HG03103 (cell line): ENCODE results near the gene NRN1.
"Not testable (repeated sequence)": the region's sequence is repeated elsewhere in the genome, so short reads cannot be mapped to it uniquely, and the experiment has no call there.

ENCODE experiments used
- ATAC-seq: cut with Tn5 transposase; IDR thresholded peaks from one replicate; pipeline ENCODE4 v1.9.1; 2021; ENCODE audit warnings: low read depth; ENCODE audit not compliant: unreplicated experiment

Gene NRN1

GRCh38 chr6:6006428-6007365, at the start of gene NRN1:
NRN1 (minus strand) TSS chr6:6006925; CDS start chr6:6006749, 176 bp downstream.
- no peak for ATAC-seq

DNA sequence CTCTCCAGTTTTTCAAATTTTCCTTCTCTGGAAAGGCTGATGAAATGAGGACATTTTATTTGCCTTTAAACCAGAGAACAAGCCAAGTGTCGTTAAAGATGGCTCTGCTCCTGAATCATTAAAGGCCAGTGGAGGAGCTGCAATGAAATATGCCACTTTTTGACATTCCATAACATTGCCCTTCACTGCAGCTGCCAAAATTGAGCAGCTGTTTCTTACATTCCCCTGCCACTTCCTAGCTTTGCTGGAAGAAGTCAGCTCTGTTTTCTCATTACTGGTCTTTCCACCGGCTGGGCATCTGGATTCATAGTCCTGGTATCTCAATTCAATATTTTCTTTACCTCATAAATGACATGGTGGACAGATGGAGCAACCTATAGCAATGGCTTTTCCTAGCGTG, 45.5 kb upstream of the NRN1 start:
- no peak for ATAC-seq

DNA sequence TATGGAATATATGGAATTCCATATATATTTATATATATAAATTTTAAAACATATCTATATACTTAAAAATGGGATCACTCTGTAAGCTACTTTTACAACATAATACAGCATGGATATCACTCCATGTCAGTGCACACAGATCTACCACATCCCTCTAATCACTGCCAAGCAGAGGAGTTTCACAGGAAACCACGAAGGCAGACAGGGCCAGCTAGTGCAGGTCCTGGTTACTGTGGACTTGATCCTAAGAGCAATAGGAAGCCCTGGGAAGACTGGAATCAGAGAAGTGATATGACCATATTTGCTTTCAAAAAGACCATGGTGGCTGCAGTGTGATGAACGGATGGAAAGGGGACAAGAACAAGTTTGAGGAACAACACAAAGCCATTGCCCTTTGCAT, 40.0 kb upstream of the NRN1 start:
- ATAC-seq = no peak

DNA sequence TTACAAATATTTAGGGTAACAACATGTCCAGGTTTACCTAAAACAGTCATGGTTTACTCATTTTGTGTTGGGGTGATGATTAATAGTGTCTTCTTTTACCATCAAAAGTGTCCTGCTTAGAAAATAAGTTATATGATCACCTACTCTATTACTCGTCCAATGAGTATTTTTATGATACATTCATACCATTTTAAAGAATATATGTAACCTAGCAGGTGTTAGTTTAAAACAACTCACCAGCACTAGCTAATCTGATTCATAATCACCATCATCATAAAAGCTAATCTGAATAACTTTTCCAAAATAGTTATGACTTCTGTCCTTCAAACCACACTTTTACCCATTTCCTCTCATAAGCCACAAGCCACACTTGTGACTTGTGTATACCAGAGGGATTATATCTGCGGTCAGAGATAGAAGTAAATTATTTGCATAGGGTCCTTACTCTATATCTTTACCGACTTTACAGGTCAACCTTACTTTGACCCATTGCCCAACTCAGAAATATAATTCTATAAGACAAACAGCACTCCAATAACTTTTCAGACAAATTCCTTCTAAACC, 33.3 kb upstream of the NRN1 start:
- no peak for ATAC-seq

DNA sequence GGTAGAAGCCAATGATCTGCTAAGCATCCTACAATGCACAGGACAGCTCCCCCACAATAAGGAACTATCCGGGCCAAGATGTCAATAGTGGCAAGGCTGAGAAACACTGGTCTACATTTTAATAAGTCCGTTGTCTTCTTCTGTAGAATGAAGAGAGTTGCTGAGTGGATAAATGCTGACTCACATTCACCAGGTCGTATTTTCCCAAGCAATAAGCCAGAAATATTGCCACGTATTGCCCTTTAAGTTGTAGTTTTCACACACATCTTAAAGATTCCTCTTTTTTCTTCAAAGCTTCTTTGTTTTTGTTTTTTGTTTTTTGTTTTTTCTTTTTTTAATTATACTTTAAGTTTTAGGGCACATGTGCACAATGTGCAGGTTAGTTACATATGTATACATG, 30.5 kb upstream of the NRN1 start:
- ATAC-seq = no peak

DNA sequence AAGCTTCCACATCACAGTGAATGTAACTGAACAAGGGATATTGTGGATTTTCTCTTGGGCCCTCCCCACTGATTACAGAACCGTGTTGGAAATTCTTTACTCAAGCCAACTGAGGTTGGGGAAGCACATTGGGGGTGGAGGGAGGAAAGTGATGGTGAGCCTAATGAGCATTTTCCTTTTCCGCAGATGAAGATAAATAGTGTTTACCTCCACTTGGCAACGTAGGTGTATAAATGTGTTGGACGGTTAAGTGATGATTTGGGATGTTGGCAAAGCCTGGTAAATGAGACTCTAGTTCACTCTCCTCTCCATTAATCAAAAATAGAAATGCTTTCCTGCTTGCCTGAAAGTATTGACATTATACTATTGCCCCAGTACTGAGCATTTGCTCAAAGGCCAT, 27.1 kb upstream of the NRN1 start:
- no peak for ATAC-seq

GRCh38 chr6:6026513-6027205, 19.9 kb upstream of the NRN1 start:
- no peak for ATAC-seq

DNA sequence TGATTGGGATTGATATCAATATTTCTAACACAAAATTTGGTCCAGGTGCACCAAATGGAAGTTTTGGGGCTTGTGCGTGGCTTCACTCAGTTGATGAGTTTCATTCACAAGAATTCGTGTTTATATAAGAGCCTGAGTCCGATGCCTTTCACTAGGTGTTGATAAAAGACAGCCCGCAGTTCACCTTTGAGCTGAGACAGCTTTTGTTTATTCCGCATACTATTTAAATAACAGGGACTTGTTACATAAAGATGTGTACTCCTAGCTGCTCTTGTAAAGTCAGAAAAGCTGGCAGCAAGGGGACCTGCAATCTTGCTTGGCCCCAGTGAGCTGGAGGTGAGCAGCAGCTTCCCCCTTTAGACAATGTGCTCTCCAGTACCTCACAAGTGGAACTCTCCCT, 19.0 kb upstream of the NRN1 start:
- ATAC-seq = no peak

- ATAC-seq = no peak
Measured at GRCh38 chr6:6024220-6024619, 17.5 kb upstream of the NRN1 start.

DNA sequence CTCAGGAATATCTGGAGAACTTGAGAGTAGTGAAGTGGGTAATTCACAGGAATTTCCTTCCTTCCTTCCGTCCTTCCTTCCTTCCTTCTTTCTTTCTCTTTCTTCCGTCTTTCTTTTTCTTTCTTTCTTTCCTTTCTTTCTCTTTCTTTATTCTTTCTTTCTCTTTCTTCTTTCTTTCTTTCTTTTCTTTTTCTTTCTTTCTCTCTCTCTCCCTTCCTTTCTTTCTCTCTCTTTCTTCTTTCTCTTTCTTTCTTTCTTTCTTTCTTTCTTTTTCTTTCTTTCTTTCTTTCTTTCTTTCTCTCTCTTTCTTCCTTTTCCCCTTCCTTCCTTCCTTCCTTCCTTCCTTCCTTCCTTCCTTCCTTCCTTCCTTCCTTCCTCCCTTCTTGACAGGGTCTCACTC, 16.1 kb upstream of the NRN1 start:
- ATAC-seq = not testable (repeated sequence)

DNA sequence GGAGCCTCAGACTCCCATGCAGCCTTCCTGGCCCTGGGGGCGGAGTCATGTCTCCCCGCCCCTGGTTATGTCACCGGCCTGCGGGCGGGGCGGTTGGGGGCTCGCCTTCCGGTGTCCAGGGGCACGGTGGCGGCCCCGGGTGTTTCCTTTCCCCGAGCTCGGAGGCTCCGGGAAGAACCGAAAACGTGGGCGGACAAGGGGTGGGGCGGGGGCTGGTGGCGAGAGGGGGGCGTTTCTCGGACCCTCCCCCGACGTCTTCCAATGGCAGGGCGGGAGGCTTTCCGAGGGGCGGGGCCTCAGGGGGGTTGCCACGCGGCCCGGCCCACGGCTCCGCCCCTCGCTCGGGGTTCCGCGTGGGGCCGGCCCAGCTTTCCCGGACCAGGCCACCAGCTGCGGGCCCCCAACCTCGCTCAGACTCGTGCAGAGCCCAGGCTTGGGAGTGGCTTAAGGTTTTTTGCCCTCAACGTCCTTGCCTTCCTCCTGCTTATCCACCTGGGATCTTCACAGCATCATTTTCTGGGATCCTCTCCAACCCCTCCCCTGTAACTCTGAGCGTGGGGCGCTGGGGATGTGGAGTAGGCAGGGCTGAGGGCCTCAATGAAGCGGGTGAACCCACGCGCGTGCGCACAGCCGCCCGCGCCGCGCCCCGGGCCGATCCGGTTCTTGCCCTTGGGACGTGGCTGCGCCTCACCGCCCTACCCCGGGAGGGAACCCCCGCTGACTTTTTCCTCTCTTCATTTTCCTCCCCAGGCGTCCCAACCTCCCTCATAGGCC, 2.1 kb upstream of the NRN1 start:
- peak; percentile 67 for ATAC-seq

DNA sequence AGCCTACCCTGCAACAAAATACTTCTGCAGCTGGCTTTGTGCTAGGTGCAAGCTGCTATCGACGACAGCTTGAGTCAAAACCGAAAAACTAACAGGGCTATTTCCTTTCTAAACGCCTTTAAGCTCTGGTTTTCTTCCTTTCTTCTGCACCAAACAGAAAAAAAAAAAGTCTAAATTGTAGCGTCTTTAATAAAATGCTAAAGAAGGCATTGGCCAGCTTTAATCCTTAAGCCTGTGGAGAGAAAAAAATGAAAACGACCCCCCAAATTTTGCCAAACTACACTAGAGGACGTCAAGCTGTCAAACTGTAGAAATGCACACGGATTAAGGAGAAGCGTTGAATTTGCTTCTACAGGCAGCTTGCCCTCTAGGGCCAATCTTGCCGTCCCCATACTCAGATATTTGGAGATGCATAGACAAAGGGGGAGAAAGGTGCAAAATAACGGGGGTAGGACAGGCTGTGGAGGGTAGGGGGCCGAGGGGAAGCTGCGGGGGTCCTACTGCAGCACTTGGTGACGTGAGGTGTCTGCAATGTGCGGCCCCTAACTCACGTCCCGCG, 1.4 kb upstream of the NRN1 start:
- ATAC-seq = peak; percentile 5

- ATAC-seq = no peak
Measured at GRCh38 chr6:6007366-6008088, 802 bp upstream of the NRN1 start.

DNA sequence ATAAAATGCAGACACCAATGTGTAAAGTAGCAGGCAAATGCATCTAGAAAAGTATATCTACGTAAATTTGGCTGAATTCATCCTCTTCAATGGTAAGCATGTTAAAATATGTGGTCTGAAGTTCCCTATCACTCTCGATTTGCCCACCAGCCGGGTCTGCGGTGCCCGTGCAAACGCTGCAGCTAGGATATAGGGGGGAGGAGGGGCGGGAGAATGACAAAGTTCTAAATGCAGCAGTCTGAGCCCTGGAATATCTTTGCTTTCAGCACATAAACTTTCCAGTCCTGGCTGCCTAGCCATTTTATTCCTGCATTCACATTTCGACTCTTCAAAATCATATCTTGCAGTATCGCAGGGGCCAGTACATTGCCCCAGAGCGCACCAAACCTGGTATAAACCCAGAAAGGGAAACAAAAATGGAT, 708 bp downstream of the NRN1 start:
- no peak for ATAC-seq

DNA sequence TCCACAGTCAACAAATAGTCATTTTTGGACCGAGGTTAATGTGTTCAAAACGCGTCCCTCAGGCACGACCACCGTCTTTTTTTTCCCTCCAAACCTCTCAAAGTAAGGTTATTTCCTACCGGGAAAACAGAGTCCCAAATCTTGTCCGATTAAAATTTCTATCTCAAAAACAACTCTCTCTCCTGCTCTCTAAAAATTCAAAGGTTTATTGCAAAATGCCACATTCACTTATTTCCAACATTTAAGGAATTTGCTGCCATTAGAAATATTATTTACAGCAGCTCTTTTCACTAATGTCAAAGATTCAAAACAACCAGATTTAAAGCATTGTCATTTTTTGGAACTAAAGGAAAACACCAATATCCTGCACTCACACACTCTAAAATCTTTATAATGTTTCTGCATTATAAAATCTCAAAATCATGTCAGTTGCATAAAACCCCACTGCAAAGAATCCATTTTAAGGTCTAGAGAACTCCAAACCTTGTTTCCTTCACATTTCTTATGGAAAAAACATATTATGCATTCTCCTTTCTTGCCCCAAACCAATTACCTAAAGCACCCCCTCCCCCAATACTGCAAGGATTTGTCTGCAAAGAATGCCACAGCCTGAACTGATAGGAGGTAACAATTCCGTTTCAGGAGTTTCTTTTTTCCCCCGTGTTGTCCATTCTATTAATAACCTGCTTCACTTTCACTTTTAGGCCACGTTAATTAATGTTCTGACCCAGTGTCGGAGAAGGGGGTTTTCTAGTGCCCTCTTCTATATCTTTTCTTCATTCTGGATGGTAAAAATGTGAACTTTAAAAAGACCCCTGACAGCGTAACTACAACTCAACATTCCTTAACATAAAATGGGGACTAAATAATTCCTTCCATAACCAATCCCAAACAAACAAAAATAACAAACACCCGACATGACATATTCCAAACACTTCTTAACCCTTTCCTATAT, 1.4 kb downstream of the NRN1 start:
- ATAC-seq = no peak

DNA sequence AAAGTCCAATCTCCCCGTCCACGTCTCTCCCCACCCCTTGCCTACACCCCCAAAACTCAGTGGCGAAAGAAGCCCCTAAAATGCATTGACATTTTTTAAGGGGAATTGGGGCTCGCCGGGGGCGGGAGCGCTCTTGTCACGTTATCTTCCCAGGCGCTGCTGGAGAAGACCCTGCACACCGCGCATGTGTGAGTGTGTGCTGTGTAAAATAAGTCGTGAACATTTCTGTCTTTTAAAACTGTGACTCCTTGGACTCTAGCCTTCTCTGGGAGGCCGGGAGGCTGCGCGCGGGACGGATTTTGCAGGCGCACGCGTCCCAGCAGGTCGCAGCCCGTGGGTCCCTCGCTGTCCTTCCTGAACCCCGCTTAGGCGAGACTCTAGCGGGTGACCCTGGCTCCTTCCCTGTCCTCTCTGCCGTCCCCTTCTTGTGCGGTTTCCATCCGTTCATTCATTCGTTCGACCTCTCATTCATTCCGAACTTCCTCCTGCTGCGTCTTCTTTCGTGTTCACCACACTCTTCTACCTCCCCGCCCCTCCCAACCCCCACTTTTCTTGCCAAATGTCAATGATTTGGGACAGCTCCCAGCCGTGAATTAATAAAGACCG, 2.2 kb downstream of the NRN1 start:
- ATAC-seq = no peak

DNA sequence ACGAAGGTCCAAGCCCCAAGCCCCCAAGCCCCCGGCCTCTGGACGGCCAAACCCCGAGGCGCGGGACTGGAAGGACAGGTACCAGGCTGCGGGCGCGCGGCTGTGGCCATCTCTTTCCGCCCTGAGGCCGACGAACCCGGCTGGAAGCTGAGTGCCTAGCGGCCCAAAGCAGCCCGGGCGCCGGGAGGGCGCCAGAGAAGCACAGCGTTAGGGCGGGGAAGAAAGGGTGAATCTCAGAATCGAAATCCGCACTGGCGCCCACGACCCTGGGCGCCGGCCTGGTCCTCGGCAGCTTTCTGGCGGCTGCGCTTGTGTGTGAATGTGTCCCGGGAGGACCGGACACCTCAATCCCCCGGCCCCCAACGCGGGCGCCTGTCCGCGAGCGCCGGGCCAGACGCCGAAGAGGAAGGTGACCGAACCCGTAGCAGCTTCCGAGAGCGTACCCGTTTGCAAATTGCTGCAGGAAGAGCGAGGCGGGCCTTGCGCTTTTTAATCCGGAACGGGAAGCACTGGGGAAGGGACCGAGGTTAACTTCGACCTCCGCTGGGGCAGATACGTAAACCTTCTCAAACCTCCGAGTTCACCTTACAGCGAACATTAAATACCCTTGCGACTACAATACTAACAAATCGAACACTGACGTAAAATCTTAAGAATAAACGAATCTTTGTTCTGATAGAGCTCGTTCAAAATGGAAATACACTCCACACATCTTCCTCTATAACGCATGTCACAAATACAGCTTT, 2.9 kb downstream of the NRN1 start:
- no peak for ATAC-seq
